Inflammatory macrophage treated with lipopolysaccharide for 4 hours (primary cell): ENCODE measurements around the gene ANKRD17.
"Not testable (repeated sequence)": the region's sequence is repeated elsewhere in the genome, so short reads cannot be mapped to it uniquely, and the experiment has no call there.

ENCODE experiments used
- DNase-seq: peaks from one replicate; pipeline ENCODE4 v3.0.0-alpha.2; 2020

ANKRD17 gene

GRCh38 chr4:73258686-73259570 is at the start of gene ANKRD17:
Gene ANKRD17, minus strand, starts transcription at chr4:73258798. Its CDS starts 130 bp downstream, at chr4:73258668.
- peak; percentile 97 for DNase-seq

- peak; percentile 67 for DNase-seq
Measured at GRCh38 chr4:73308286-73308685, 49.7 kb upstream of the ANKRD17 start.

GRCh38 chr4:73303711-73304110 is 45.1 kb upstream of the ANKRD17 start:
- DNase-seq = no peak

GRCh38 chr4:73299548-73300280 is 41.1 kb upstream of the ANKRD17 start:
- no peak for DNase-seq

- not testable (repeated sequence) for DNase-seq
Measured at GRCh38 chr4:73292661-73293060, 34.1 kb upstream of the ANKRD17 start.

- DNase-seq = no peak
Measured at GRCh38 chr4:73281982-73282381, 23.4 kb upstream of the ANKRD17 start.

- no peak for DNase-seq
Measured at GRCh38 chr4:73281396-73281795, 22.8 kb upstream of the ANKRD17 start.

GRCh38 chr4:73277201-73277600 is 18.6 kb upstream of the ANKRD17 start:
- no peak for DNase-seq

GRCh38 chr4:73275318-73275654 is 16.7 kb upstream of the ANKRD17 start:
- no peak for DNase-seq

- DNase-seq = peak; percentile 9
Measured at GRCh38 chr4:73272816-73273215, 14.2 kb upstream of the ANKRD17 start.

GRCh38 chr4:73267050-73267449 is 8.5 kb upstream of the ANKRD17 start:
- no peak for DNase-seq

- DNase-seq = peak; percentile 19
Measured at GRCh38 chr4:73259571-73260090, 1.0 kb upstream of the ANKRD17 start.

GRCh38 chr4:73258436-73258685 is 237 bp downstream of the ANKRD17 start:
- no peak for DNase-seq

GRCh38 chr4:73257651-73258435 is 755 bp downstream of the ANKRD17 start:
- peak; percentile 40 for DNase-seq

- peak; percentile 88 for DNase-seq
Measured at GRCh38 chr4:73257234-73257633, 1.4 kb downstream of the ANKRD17 start.

GRCh38 chr4:73255847-73256246 is 2.8 kb downstream of the ANKRD17 start:
- DNase-seq = not testable (repeated sequence)

- DNase-seq = no peak
Measured at GRCh38 chr4:73252001-73252400, 6.6 kb downstream of the ANKRD17 start.

GRCh38 chr4:73251384-73251783 is 7.2 kb downstream of the ANKRD17 start:
- no peak for DNase-seq

GRCh38 chr4:73250642-73251041 is 8.0 kb downstream of the ANKRD17 start:
- no peak for DNase-seq

- DNase-seq = no peak
Measured at GRCh38 chr4:73248821-73249220, 9.8 kb downstream of the ANKRD17 start.

- DNase-seq = no peak
Measured at GRCh38 chr4:73248416-73248815, 10.2 kb downstream of the ANKRD17 start.

GRCh38 chr4:73247100-73247499 is 11.5 kb downstream of the ANKRD17 start:
- DNase-seq = no peak

- peak; percentile 53 for DNase-seq
Measured at GRCh38 chr4:73245955-73246354, 12.6 kb downstream of the ANKRD17 start.
